Breast epithelium (tissue), 3 donors: ENCODE data around the gene P2RY6.

ENCODE experiments used
- CTCF ChIP-seq, 3 donors: fragments of 450-650 bp; IDR thresholded peaks; one replicate each; pipeline ENCODE4 v1.5.1; 2016 to 2017; ENCODE audit warnings: antibody characterized with exemption in 3 of 3, mild to moderate bottlenecking in 3 of 3, moderate library complexity in 3 of 3
- POLR2AphosphoS5 ChIP-seq, 3 donors: sonication (generic); formaldehyde crosslinking; IDR thresholded peaks; one replicate each; pipeline ENCODE4 v1.6.1; 2017; ENCODE audit warnings: antibody characterized with exemption in 3 of 3

GRCh38 chr11:73274722-73275380 lies 2.7 kb downstream of the P2RY6 start:
- TF ChIP-seq CTCF (IDR thresholded peaks at IDR 0.05) = no peak
- TF ChIP-seq POLR2AphosphoS5 (IDR thresholded peaks at IDR 0.05) = no peak
